HepG2 (cell line): ENCODE measurements around the gene CAPN11. TPM values are rescaled to one million over a fixed set of nuclear protein-coding genes. Genes with fewer than 3 reads are reported as not detected.
A peak's percentile ranks its signal among the peaks of the same experiment; 100 is the strongest.

Experiments
- ADNP ChIP-seq: sonication (generic); formaldehyde crosslinking; IDR thresholded peaks from 2 replicates; pipeline ENCODE4 v1.4.0; 2020; ENCODE audit warnings: missing genetic modification reagents
- ATF1 ChIP-seq: IDR thresholded peaks from 2 replicates; pipeline ENCODE4 v1.6.1; 2016; ENCODE audit warnings: mild to moderate bottlenecking, control low read depth
- CHD4 ChIP-seq: fragments of 200-600 bp; sonication (generic); IDR thresholded peaks from 2 replicates; pipeline ENCODE4 v1.7.0; 2017; ENCODE audit warnings: mild to moderate bottlenecking, low read length, borderline replicate concordance
- KDM1A ChIP-seq: IDR thresholded peaks from 2 replicates; pipeline ENCODE4 v1.6.1; 2016; ENCODE audit warnings: missing compliant biosample characterization
- KLF13 ChIP-seq: sonication (generic); formaldehyde crosslinking; IDR thresholded peaks from 2 replicates; pipeline ENCODE4 v1.4.0; 2020; ENCODE audit warnings: mild to moderate bottlenecking, missing genetic modification reagents
- MTA3 ChIP-seq: sonication (generic); formaldehyde crosslinking; IDR thresholded peaks from 2 replicates; pipeline ENCODE4 v1.4.0; 2020; ENCODE audit warnings: missing genetic modification reagents
- MTF2 ChIP-seq: sonication (generic); formaldehyde crosslinking; IDR thresholded peaks from 2 replicates; pipeline ENCODE4 v1.5.0; 2020; ENCODE audit warnings: missing genetic modification reagents, borderline replicate concordance
- NBN ChIP-seq: fragments of 450-650 bp; conservative IDR thresholded peaks from 2 replicates; pipeline ENCODE4 v1.6.1; 2017
- PAX8 ChIP-seq: sonication (generic); formaldehyde crosslinking; IDR thresholded peaks from 2 replicates; pipeline ENCODE4 v1.8.0; 2022; ENCODE audit warnings: mild to moderate bottlenecking, missing genetic modification reagents, borderline replicate concordance
- STAT5B ChIP-seq: sonication (generic); formaldehyde crosslinking; IDR thresholded peaks from 2 replicates; pipeline ENCODE4 v1.4.0; 2020; ENCODE audit warnings: missing genetic modification reagents
- TAF1 ChIP-seq: sonication (generic); formaldehyde crosslinking; IDR thresholded peaks from 2 replicates; pipeline ENCODE4 v1.4.0; 2020; ENCODE audit warnings: missing genetic modification reagents
- TOE1 ChIP-seq: sonication (generic); formaldehyde crosslinking; IDR thresholded peaks from 2 replicates; pipeline ENCODE4 v1.4.0; 2020; ENCODE audit warnings: mild to moderate bottlenecking, missing genetic modification reagents
- ZFAT ChIP-seq: sonication (generic); formaldehyde crosslinking; conservative IDR thresholded peaks from 2 replicates; pipeline ENCODE4 v1.8.1; 2023; ENCODE audit warnings: missing genetic modification reagents, inconsistent platforms
- ZNF225 ChIP-seq: sonication (generic); formaldehyde crosslinking; IDR thresholded peaks from 2 replicates; pipeline ENCODE4 v1.4.0; 2020; ENCODE audit warnings: mild to moderate bottlenecking, missing genetic modification reagents
- ZNF343 ChIP-seq: sonication (generic); formaldehyde crosslinking; IDR thresholded peaks from 2 replicates; pipeline ENCODE4 v1.4.0; 2020; ENCODE audit warnings: mild to moderate bottlenecking, missing genetic modification reagents
- ZNF552 ChIP-seq: sonication (generic); formaldehyde crosslinking; IDR thresholded peaks from 2 replicates; pipeline ENCODE4 v1.9.0; 2022; ENCODE audit warnings: missing genetic modification reagents, mild to moderate bottlenecking, borderline replicate concordance
- ZNF746 ChIP-seq: sonication (generic); formaldehyde crosslinking; IDR thresholded peaks from 2 replicates; pipeline ENCODE4 v1.8.0; 2022; ENCODE audit warnings: mild to moderate bottlenecking, missing genetic modification reagents
- ZNF816 ChIP-seq: sonication (generic); formaldehyde crosslinking; IDR thresholded peaks from 2 replicates; pipeline ENCODE4 v1.8.0; 2022; ENCODE audit warnings: missing genetic modification reagents, mild to moderate bottlenecking, borderline replicate concordance
- ZSCAN30 ChIP-seq: sonication (generic); formaldehyde crosslinking; IDR thresholded peaks from 2 replicates; pipeline ENCODE4 v1.5.0; 2020; ENCODE audit warnings: mild to moderate bottlenecking, missing genetic modification reagents
- polyA plus RNA-seq, 8 experiments: library from polyadenylated mRNA; depleted of rRNA in 3 of 8; stranded (reverse) in 7 of 8; unstranded in 1 of 8; fragments of >200 nt; fragmentation: Illumina TruSeq in 4 of 8; extraction: Trizol in 4 of 8; gene quantifications; 2 replicates each; pipeline versions ENCODE4 v1.2.1 to v1.2.3, GENCODE V29; 2011 to 2016; ENCODE audit warnings: low read depth in 4 of 8, missing spikeins in 1 of 8, mixed read lengths in 1 of 8; ENCODE audit not compliant: insufficient read depth in 1 of 8
- total RNA-seq, 5 experiments: library from RNA; depleted of rRNA; stranded (reverse); fragments of >200 nt; fragmentation: Illumina TruSeq; extraction: Trizol; gene quantifications; 2 replicates each; pipeline ENCODE4 v1.2.3, GENCODE V29; 2016; ENCODE audit warnings: low read depth in 1 of 5
- TF ChIP-seq, protein P1 (sequence below), 2 experiments: sonication (generic) in 1 of 2; formaldehyde crosslinking in 1 of 2; IDR thresholded peaks; 2 replicates each; pipeline versions ENCODE4 v1.5.1 to v1.6.1; 2011 to 2020; ENCODE audit warnings: borderline replicate concordance in 1 of 2, low read depth in 1 of 2, low read length in 1 of 2, mild to moderate bottlenecking in 1 of 2, missing genetic modification reagents in 1 of 2, moderate library complexity in 1 of 2
- TF ChIP-seq, protein P2 (sequence below): sonication (generic); formaldehyde crosslinking; IDR thresholded peaks from 2 replicates; pipeline ENCODE4 v1.9.0; 2021; ENCODE audit warnings: missing genetic modification reagents, borderline replicate concordance
- TF ChIP-seq, protein P3 (sequence below): sonication (generic); formaldehyde crosslinking; IDR thresholded peaks from 2 replicates; pipeline ENCODE4 v1.4.0; 2020; ENCODE audit warnings: missing genetic modification reagents

Gene CAPN11
- total and polyA plus RNA-seq, 2 of the 13 experiments (the other 11 are each of a cell fraction or from before 2014, with no cell fraction given) = 0.07 to 0.11 TPM

DNA sequence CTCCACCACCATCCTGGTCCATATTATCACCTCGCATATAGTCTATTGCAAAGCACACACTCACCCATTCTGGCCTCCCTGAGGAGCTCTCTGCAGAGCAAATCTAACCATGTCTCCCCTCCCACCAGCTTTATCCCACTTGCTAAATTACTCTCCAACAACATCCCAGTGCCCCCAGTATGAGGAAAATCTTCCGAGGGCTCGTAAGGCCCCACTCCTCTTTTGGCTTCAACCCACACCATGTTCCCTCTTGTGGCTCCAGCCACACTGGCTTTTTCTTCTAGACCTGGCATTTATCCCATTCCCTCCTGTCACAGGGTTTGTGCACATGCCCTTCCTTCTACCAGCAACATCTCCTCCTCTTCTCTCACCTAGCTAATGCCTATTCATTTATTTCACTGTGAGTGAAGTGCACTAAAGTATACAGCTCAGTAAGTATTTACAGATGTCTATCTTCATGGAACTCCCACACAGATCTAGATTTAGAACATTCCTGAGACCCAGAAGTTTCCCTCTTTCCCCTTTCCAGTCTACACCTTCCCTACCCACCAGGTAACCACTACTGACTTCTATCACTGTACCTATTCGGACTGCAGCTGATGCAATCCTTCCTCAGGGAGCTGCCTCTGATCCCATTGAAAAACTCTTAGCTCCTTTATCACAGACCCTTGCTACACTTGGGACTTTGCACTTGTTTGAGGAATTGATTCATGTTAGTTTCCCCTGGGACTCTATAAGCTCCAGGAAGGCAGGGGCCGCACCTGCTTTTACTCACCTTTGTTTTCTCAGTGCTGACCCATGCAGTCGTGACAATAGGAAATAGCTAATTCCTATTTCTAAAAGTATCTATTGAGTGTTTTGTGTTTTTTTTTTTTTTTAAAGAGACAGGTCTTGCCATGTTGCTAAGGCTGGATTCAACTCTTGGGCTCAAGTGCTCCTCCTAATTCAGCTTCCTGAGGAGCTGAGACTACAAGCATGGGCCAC is 46.9 kb upstream of the CAPN11 start (continued):
- TF ChIP-seq KDM1A = no peak
- no peak; the same call in 1 of the 2 replicates for TF ChIP-seq ZNF225
- TF ChIP-seq, protein P1, sequence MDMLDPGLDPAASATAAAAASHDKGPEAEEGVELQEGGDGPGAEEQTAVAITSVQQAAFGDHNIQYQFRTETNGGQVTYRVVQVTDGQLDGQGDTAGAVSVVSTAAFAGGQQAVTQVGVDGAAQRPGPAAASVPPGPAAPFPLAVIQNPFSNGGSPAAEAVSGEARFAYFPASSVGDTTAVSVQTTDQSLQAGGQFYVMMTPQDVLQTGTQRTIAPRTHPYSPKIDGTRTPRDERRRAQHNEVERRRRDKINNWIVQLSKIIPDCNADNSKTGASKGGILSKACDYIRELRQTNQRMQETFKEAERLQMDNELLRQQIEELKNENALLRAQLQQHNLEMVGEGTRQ (IDR thresholded peaks at IDR 0.05; ENCODE audit: low read depth, low read length) = no peak
- TF ChIP-seq, protein P1 (CRISPR knock-in tag; IDR thresholded peaks at IDR 0.05; ENCODE audit: borderline replicate concordance) = no peak
- no peak for TF ChIP-seq PAX8 (CRISPR knock-in tag)
- TF ChIP-seq ZNF552 (CRISPR knock-in tag) = no peak
- no peak for TF ChIP-seq NBN
- no peak for TF ChIP-seq STAT5B (CRISPR knock-in tag)
- no peak for TF ChIP-seq ZFAT (CRISPR knock-in tag)
- peak; percentile 63; the same call in 1 of the 2 replicates for TF ChIP-seq TOE1 (CRISPR knock-in tag)
- TF ChIP-seq, protein P2, sequence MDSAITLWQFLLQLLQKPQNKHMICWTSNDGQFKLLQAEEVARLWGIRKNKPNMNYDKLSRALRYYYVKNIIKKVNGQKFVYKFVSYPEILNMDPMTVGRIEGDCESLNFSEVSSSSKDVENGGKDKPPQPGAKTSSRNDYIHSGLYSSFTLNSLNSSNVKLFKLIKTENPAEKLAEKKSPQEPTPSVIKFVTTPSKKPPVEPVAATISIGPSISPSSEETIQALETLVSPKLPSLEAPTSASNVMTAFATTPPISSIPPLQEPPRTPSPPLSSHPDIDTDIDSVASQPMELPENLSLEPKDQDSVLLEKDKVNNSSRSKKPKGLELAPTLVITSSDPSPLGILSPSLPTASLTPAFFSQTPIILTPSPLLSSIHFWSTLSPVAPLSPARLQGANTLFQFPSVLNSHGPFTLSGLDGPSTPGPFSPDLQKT = no peak
- TF ChIP-seq ZSCAN30 = 0 out of 2 replicates have a peak, but pooled peaks have one; percentile 69
- no peak for TF ChIP-seq ZNF816 (CRISPR knock-in tag)
- 0 out of 2 replicates have a peak, but pooled peaks have one; percentile 26 for TF ChIP-seq ATF1 (CRISPR knock-in tag)
- no peak for TF ChIP-seq MTA3 (CRISPR knock-in tag)
- TF ChIP-seq MTF2 (CRISPR knock-in tag) = no peak
- TF ChIP-seq KLF13 (CRISPR knock-in tag) = no peak
- no peak for TF ChIP-seq TAF1
- TF ChIP-seq CHD4 = no peak
- TF ChIP-seq, protein P3, sequence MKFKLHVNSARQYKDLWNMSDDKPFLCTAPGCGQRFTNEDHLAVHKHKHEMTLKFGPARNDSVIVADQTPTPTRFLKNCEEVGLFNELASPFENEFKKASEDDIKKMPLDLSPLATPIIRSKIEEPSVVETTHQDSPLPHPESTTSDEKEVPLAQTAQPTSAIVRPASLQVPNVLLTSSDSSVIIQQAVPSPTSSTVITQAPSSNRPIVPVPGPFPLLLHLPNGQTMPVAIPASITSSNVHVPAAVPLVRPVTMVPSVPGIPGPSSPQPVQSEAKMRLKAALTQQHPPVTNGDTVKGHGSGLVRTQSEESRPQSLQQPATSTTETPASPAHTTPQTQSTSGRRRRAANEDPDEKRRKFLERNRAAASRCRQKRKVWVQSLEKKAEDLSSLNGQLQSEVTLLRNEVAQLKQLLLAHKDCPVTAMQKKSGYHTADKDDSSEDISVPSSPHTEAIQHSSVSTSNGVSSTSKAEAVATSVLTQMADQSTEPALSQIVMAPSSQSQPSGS (CRISPR knock-in tag) = peak; percentile 83
- TF ChIP-seq ZNF746 (CRISPR knock-in tag) = no peak
- TF ChIP-seq ZNF343 (CRISPR knock-in tag) = no peak
- no peak for TF ChIP-seq ADNP (CRISPR knock-in tag)
